Tibial nerve (tissue), 3 donors: ENCODE results near the gene CD164L2.

ENCODE experiments used
- POLR2A ChIP-seq, 2 donors: fragments of 450-650 bp; IDR thresholded peaks; one replicate each; pipeline ENCODE4 v1.6.1; 2017; ENCODE audit warnings: antibody characterized with exemption in 2 of 2, mild to moderate bottlenecking in 2 of 2, moderate library complexity in 2 of 2
- TF ChIP-seq, protein P1 (sequence below), 5 experiments: fragments of 200-600 bp in 3 of 5; fragments of 450-650 bp in 2 of 5; sonication (generic) in 3 of 5; IDR thresholded peaks; one replicate each; pipeline ENCODE4 v1.5.1; 2016 to 2019; ENCODE audit warnings: antibody characterized with exemption in 5 of 5, mild to moderate bottlenecking in 3 of 5, moderate library complexity in 2 of 5

DNA sequence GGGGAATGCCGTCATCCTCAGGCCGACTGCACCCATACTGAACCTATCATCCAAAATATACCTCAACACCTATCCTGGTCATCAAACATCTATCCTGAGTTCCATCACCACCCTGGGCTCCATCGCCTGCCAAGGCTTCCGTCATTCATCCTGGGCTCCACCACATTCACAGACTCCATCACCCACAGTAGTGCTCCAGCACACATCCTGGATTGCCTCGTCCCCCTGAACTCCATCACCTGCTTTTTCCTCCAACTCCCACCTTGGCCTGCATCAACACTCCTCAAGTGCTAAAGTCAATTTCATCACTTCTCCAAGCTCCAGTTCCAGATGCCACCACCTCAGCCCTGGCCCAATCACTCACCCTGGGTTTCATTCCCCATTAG lies 24.2 kb downstream of the CD164L2 start:
- TF ChIP-seq POLR2A (IDR thresholded peaks at IDR 0.05) = no peak
- TF ChIP-seq, protein P1, sequence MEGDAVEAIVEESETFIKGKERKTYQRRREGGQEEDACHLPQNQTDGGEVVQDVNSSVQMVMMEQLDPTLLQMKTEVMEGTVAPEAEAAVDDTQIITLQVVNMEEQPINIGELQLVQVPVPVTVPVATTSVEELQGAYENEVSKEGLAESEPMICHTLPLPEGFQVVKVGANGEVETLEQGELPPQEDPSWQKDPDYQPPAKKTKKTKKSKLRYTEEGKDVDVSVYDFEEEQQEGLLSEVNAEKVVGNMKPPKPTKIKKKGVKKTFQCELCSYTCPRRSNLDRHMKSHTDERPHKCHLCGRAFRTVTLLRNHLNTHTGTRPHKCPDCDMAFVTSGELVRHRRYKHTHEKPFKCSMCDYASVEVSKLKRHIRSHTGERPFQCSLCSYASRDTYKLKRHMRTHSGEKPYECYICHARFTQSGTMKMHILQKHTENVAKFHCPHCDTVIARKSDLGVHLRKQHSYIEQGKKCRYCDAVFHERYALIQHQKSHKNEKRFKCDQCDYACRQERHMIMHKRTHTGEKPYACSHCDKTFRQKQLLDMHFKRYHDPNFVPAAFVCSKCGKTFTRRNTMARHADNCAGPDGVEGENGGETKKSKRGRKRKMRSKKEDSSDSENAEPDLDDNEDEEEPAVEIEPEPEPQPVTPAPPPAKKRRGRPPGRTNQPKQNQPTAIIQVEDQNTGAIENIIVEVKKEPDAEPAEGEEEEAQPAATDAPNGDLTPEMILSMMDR (IDR thresholded peaks at IDR 0.05) = no peak
